Kidney epithelial cell (primary cell): ENCODE measurements around the gene NSA2. TPM values are rescaled to one million over a fixed set of nuclear protein-coding genes. Genes with fewer than 3 reads are reported as not detected.

Experiments used
- DNase-seq: peaks from one replicate; pipeline ENCODE4 v3.0.0-alpha.2; 2010; ENCODE audit warnings: low read depth
- H3K27me3 ChIP-seq: 2 replicates; pipeline ENCODE4 v1.6.0; 2011; ENCODE audit warnings: low read length; ENCODE audit not compliant: control insufficient read depth, insufficient read depth
- H3K36me3 ChIP-seq: 2 replicates; pipeline ENCODE4 v1.5.1; 2011; ENCODE audit warnings: low read length; ENCODE audit not compliant: control insufficient read depth, insufficient read depth
- H3K4me3 ChIP-seq: 2 replicates; pipeline ENCODE4 v1.5.1; 2011; ENCODE audit warnings: low read depth, mild to moderate bottlenecking, control low read depth, low read length
- total RNA-seq: library from RNA; depleted of rRNA; stranded (reverse); fragments of >200 nt; gene quantifications from 2 replicates; pipeline ENCODE4 v1.2.3, GENCODE V29; 2015
- TF ChIP-seq, protein P1 (sequence below): IDR thresholded peaks from 2 replicates; pipeline ENCODE4 v1.5.1; 2011; ENCODE audit warnings: mild to moderate bottlenecking, moderate library complexity, low read length, control low read depth, inconsistent platforms; ENCODE audit not compliant: insufficient read depth, poor library complexity, severe bottlenecking

Gene NSA2
- total RNA-seq, 1 donor from 2014 or later = 145 TPM

DNA sequence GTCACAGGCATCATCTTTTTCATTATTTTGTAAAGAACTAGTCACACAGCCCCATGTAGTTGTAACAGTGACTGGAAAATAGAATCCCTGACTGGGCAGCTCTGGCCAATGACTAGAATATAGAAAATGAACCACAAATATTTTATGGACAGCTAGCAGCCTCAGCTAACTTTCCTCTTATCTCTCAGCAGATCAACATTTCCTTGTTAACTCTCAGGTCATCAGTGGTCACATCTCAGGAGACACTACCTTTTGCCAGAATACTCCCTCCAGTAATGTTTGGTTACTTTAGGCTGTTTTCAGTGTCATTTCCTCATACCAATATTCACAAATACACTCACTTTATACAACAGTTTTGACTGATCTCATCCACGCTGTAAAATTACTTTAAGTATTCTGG, 55.2 kb downstream of the NSA2 start:
- TF ChIP-seq, protein P1, sequence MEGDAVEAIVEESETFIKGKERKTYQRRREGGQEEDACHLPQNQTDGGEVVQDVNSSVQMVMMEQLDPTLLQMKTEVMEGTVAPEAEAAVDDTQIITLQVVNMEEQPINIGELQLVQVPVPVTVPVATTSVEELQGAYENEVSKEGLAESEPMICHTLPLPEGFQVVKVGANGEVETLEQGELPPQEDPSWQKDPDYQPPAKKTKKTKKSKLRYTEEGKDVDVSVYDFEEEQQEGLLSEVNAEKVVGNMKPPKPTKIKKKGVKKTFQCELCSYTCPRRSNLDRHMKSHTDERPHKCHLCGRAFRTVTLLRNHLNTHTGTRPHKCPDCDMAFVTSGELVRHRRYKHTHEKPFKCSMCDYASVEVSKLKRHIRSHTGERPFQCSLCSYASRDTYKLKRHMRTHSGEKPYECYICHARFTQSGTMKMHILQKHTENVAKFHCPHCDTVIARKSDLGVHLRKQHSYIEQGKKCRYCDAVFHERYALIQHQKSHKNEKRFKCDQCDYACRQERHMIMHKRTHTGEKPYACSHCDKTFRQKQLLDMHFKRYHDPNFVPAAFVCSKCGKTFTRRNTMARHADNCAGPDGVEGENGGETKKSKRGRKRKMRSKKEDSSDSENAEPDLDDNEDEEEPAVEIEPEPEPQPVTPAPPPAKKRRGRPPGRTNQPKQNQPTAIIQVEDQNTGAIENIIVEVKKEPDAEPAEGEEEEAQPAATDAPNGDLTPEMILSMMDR = no peak

DNA sequence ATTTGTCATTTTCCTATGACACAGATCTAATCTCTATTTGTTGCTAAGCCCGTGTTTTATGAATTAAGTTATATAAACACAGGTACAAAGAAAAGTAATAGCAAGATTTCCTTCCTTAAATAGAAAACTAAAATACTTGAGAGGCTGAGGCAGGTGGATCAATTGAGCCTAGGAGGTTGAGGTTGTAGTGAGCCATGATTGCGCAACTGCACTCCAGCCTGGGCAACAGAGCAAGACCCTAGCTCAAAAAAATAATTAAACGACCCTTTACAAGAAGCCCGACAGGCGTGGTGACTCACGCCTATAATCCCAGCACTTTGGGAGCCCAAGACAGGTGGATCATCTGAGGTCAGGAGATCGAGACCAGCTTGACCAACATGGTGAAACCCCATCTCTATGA, 62.4 kb downstream of the NSA2 start:
- Histone ChIP-seq H3K27me3 (no peaks in the 10 kb centered on the region), H3K4me3 (no peak overlapping the region), H3K36me3 (no peaks in the 10 kb centered on the region)
- TF ChIP-seq, protein P1 = no peak
- DNase-seq = no peak

More for the DNA sequence above, 55.2 kb downstream of the NSA2 start:
- no peaks in the 10 kb centered on the region for H3K27me3 ChIP-seq
- DNase-seq = no peak
- H3K36me3 ChIP-seq = no peaks in the 10 kb centered on the region
- H3K4me3 ChIP-seq = no peak overlapping the region

Other genes with a start within 250 kb of the NSA2 start
- 72.5 and 104 TPM in 2 replicates for gene ENC1, start 126.5 kb upstream of the NSA2 start, total RNA-seq
- 101 and 122 TPM in 2 replicates for gene HEXB, start 82.0 kb upstream of the NSA2 start, total RNA-seq
- 33.1 and 35.7 TPM in 2 replicates for gene GFM2, start 132 bp upstream of the NSA2 start, total RNA-seq
- gene FAM169A, start 99.1 kb downstream of the NSA2 start, total RNA-seq = 16.3 and 18.8 TPM in 2 replicates